Heart left ventricle (tissue), 16 donors: ENCODE results near the gene THSD7B. TPM values are rescaled to one million over a fixed set of nuclear protein-coding genes. Genes with fewer than 3 reads are reported as not detected.

Experiments used
- ATAC-seq, 4 donors: fragments of 200-7000 bp; cut with Tn5 transposase; one replicate each; pipeline ENCODE4 v1.9.1; 2020 to 2022; ENCODE audit warnings: moderate library complexity in 4 of 4, mild to moderate bottlenecking in 3 of 4, moderate number of reproducible peaks in 1 of 4
- DNase-seq, 5 donors: peaks; one replicate each; pipeline ENCODE4 v3.0.0-alpha.2; 2020
- H3K27ac ChIP-seq, 12 donors: fragments of 200-600 bp; sonication (generic) in 4 of 12; one replicate each; pipeline versions ENCODE4 v1.5.0 to v1.8.0; 2016 to 2022; ENCODE audit warnings: mild to moderate bottlenecking in 2 of 12
- H3K27me3 ChIP-seq, 9 donors: fragments of 200-600 bp; sonication (generic) in 2 of 9; one replicate each; pipeline versions ENCODE4 v1.5.1 to v1.8.0; 2016 to 2022; ENCODE audit warnings: mild to moderate bottlenecking in 3 of 9
- H3K36me3 ChIP-seq, 9 donors: fragments of 200-600 bp; sonication (generic) in 2 of 9; one replicate each; pipeline versions ENCODE4 v1.5.0 to v1.8.0; 2018 to 2022; ENCODE audit warnings: mild to moderate bottlenecking in 2 of 9
- H3K4me1 ChIP-seq, 12 donors: fragments of 200-600 bp; sonication (generic) in 4 of 12; one replicate each; pipeline versions ENCODE4 v1.5.0 to v1.8.0; 2016 to 2022; ENCODE audit warnings: mild to moderate bottlenecking in 3 of 12
- H3K4me3 ChIP-seq, 12 donors: fragments of 200-600 bp; sonication (generic) in 4 of 12; one replicate each; pipeline versions ENCODE4 v1.5.0 to v1.8.0; 2017 to 2022; ENCODE audit warnings: mild to moderate bottlenecking in 9 of 12, moderate library complexity in 4 of 12
- H3K9me3 ChIP-seq, 12 donors: fragments of 200-600 bp; sonication (generic) in 4 of 12; one replicate each; pipeline versions ENCODE4 v1.5.0 to v1.8.0; 2016 to 2022; ENCODE audit warnings: mild to moderate bottlenecking in 1 of 12
- CTCF ChIP-seq, 12 donors: fragments of 200-600 bp; sonication (generic) in 4 of 12; IDR thresholded peaks; one replicate each; pipeline versions ENCODE4 v1.5.0 to v1.8.0; 2018 to 2022; ENCODE audit warnings: antibody characterized with exemption in 12 of 12, mild to moderate bottlenecking in 5 of 12
- POLR2A ChIP-seq, 2 donors: fragments of 450-650 bp; IDR thresholded peaks; one replicate each; pipeline ENCODE4 v1.6.1; 2017; ENCODE audit warnings: antibody characterized with exemption in 2 of 2, mild to moderate bottlenecking in 2 of 2, moderate library complexity in 2 of 2
- WGBS, 4 donors: extraction: QIAGEN DNeasy Blood & Tissue Kit in 2 of 4; methylation state at CpG; one replicate each; pipeline versions ENCODE4 v1.1.5 to v1.1.7; 2013 to 2018; 5-methylcytosine and 5-hydroxymethylcytosine counted together
- intact Hi-C, 10 donors: fragments of 100-400 bp; cut with DNase I; formaldehyde crosslinking; loops; one replicate each; pipeline versions ENCODE4 v1.11.1 to v1.14.2; 2022
- polyA plus RNA-seq, 2 donors: library from polyadenylated mRNA; stranded (reverse); fragments of 200-250 nt; gene quantifications; one replicate each; pipeline ENCODE4 v1.2.3, GENCODE V29; 2013
- total RNA-seq, 9 donors: library from RNA; depleted of rRNA in 2 of 9; stranded (reverse); fragments of >200 nt in 2 of 9; fragmentation: NEBNext Ultra II Directional in 3 of 9; extraction: Animal tissue kit (Norgen Biotek cat#: 25700) in 3 of 9; gene quantifications; one replicate each; pipeline versions ENCODE4 v1.1.0 to v1.2.4, GENCODE V29; 2016 to 2023
- donor health status: ischemic (EF 13 %, LVEDD 7.1; RV severe dilation, severe dysfunction).
- donor health status: healthy with polysubstance abuse.
- donor health status: DM: no; HTN: yes; CAD: no.
- donor health status: DM: no; HTN: no; CAD: no.
- donor health status: ischemic (EF 25% LVEDD 6.9; RV normal size, moderate dysfunction).
- donor health status: ischemic (EF 25% LVEDD 5.7; RV mildly dilated, moderate dysfunction).
- donor health status: healthy.
- donor health status: DM: yes; HTN: yes; CAD: no.
- donor health status: ischemic (EF 35%, LVEDD 5.7; RV mildly dilated, moderate dysfunction).
- donor health status: nonischemic (EF 11% LVEDD 7.7; RV severe dilation, severe dysfunction).
- donor health status: DM: yes; HTN: yes; CAD: no.
- donor health status: PGD.
- donor health status: ischemic (EF 29% LVEDD 5.4; RV normal size, mild dysfunction).
- donor health status: nonischemic (EF 23%, LVEDD 6.1; RV moderate dilation, normal function).

The THSD7B gene
- total and polyA plus RNA-seq, 11 donors: 0.04 to 0.43 (median 0.17) TPM

- Histone ChIP-seq H3K4me3 (no peak overlapping the region), H3K9me3 (peaks cover 0 to 21% (median 7%) of the 10 kb centered on the region in 12 donors), H3K27me3 (no peaks in the 10 kb centered on the region), H3K4me1 (no peaks in the 10 kb centered on the region), H3K36me3 (no peaks in the 10 kb centered on the region), H3K27ac (no peak overlapping the region)
- no peak for DNase-seq
- WGBS, 4 donors: 78 to 87% (median 81%) methylated on average over 4 of the region's 4 CpGs
- no peak for TF ChIP-seq POLR2A (IDR thresholded peaks at IDR 0.05)
- TF ChIP-seq CTCF (IDR thresholded peaks at IDR 0.05): no peak
- intact Hi-C loops: no loop called here
- no peak for ATAC-seq
Measured at GRCh38 chr2:137705296-137705695, 940.0 kb downstream of the THSD7B start.

- no peak for ATAC-seq
- intact Hi-C loops: no loop called here
- Histone ChIP-seq H3K27me3 (no peaks in the 10 kb centered on the region), H3K4me1 (no peaks in the 10 kb centered on the region), H3K36me3 (no peaks in the 10 kb centered on the region), H3K9me3 (peaks cover 0 to 32% (median 14%) of the 10 kb centered on the region in 12 donors), H3K27ac (no peak overlapping the region), H3K4me3 (no peak overlapping the region)
- WGBS, 4 donors: 68 to 82% (median 77%) methylated on average over 13 to 15 of the region's 15 CpGs
- TF ChIP-seq CTCF (IDR thresholded peaks at IDR 0.05) (no peak), POLR2A (IDR thresholded peaks at IDR 0.05) (no peak)
- DNase-seq: peak in 1 of 5 donors; percentile 57
Measured at GRCh38 chr2:137706786-137707613, 941.7 kb downstream of the THSD7B start.

- intact Hi-C loops: no loop called here
- no peak overlapping the region for H3K27ac ChIP-seq
- ATAC-seq: no peak
- H3K4me1 ChIP-seq: no peaks in the 10 kb centered on the region
- TF ChIP-seq POLR2A (IDR thresholded peaks at IDR 0.05): no peak
- TF ChIP-seq CTCF (IDR thresholded peaks at IDR 0.05): no peak
- no peak overlapping the region for H3K4me3 ChIP-seq
- no peaks in the 10 kb centered on the region for H3K36me3 ChIP-seq
- DNase-seq: no peak
- WGBS, 4 donors: 86 to 96% (median 87%) methylated on average over 4 to 5 of the region's 5 CpGs
- no peaks in the 10 kb centered on the region for H3K27me3 ChIP-seq
- peaks cover 0 to 24% (median 12%) of the 10 kb centered on the region in 12 donors for H3K9me3 ChIP-seq
Measured at GRCh38 chr2:137708311-137708710, 943.0 kb downstream of the THSD7B start.

GRCh38 chr2:137715731-137716191, 950.4 kb downstream of the THSD7B start:
- 76 to 89% (median 85%) methylated on average over 7 to 17 of the region's 17 CpGs for WGBS, 4 donors
- DNase-seq: peak in 1 of 5 donors; percentile 52

More at GRCh38 chr2:137715731-137716191, 950.4 kb downstream of the THSD7B start:
- intact Hi-C loops: no loop called here
- Histone ChIP-seq H3K4me3 (no peak overlapping the region), H3K27ac (no peak overlapping the region), H3K4me1 (no peaks in the 10 kb centered on the region), H3K9me3 (peaks cover 0 to 29% (median 8%) of the 10 kb centered on the region in 12 donors), H3K36me3 (no peaks in the 10 kb centered on the region), H3K27me3 (no peaks in the 10 kb centered on the region)
- ATAC-seq: no peak
- TF ChIP-seq POLR2A (IDR thresholded peaks at IDR 0.05) (no peak), CTCF (IDR thresholded peaks at IDR 0.05) (no peak)
